GM12892 (cell line): ENCODE data around the gene DOCK2.

Experiments
- POLR2A ChIP-seq: IDR thresholded peaks from 2 replicates; pipeline ENCODE4 v1.6.1; 2011; ENCODE audit warnings: low read depth, low read length, control low read depth
- POLR2AphosphoS5 ChIP-seq: IDR thresholded peaks from 2 replicates; pipeline ENCODE4 v1.6.1; 2011; ENCODE audit warnings: low read depth, low read length, control low read depth
- TAF1 ChIP-seq: IDR thresholded peaks from 2 replicates; pipeline ENCODE4 v1.6.1; 2011; ENCODE audit warnings: low read depth, mild to moderate bottlenecking, control low read depth, low read length, borderline replicate concordance

GRCh38 chr5:170000155-170000554, 363.1 kb downstream of the DOCK2 start:
- no peak for TF ChIP-seq POLR2A
- TF ChIP-seq POLR2AphosphoS5: no peak
- no peak for TF ChIP-seq TAF1
